Astrocyte (in vitro differentiated cells and primary cell): ENCODE measurements around the gene C1orf167. TPM values are rescaled to one million over a fixed set of nuclear protein-coding genes. Genes with fewer than 3 reads are reported as not detected.

ENCODE experiments used
- DNase-seq: peaks from one replicate; pipeline ENCODE4 v3.0.0-alpha.2; 2010; ENCODE audit warnings: low read depth
- FAIRE-seq: peaks from 2 replicates; lab custom pipeline; 2011; peaks lifted over from hg19 to GRCh38; lab: Jason Lieb, UNC
- H2AFZ ChIP-seq: 2 replicates; pipeline ENCODE4 v1.6.0; 2012; ENCODE audit warnings: low read depth, low read length, inconsistent platforms
- H3K27ac ChIP-seq: 2 replicates; pipeline ENCODE4 v1.5.1; 2011; ENCODE audit warnings: low read depth, low read length, inconsistent platforms
- H3K27me3 ChIP-seq: 2 replicates; pipeline ENCODE4 v1.6.0; 2011; ENCODE audit warnings: low read length, inconsistent platforms; ENCODE audit not compliant: insufficient read depth
- H3K36me3 ChIP-seq: 2 replicates; pipeline ENCODE4 v1.5.1; 2011; ENCODE audit warnings: low read length, inconsistent platforms; ENCODE audit not compliant: insufficient read depth
- H3K4me1 ChIP-seq: 2 replicates; pipeline ENCODE4 v1.5.1; 2011; ENCODE audit warnings: low read length, inconsistent platforms; ENCODE audit not compliant: insufficient read depth
- H3K4me2 ChIP-seq: 2 replicates; pipeline ENCODE4 v1.6.0; 2012; ENCODE audit warnings: low read length, inconsistent platforms
- H3K4me3 ChIP-seq: 2 replicates; pipeline ENCODE4 v1.5.1; 2011; ENCODE audit warnings: low read depth, mild to moderate bottlenecking, low read length, inconsistent platforms; ENCODE audit not compliant: insufficient read depth
- H3K79me2 ChIP-seq: 2 replicates; pipeline ENCODE4 v1.6.0; 2012; ENCODE audit warnings: mild to moderate bottlenecking, low read length, inconsistent platforms; ENCODE audit not compliant: insufficient read depth
- H3K9ac ChIP-seq: 2 replicates; pipeline ENCODE4 v1.6.0; 2012; ENCODE audit warnings: mild to moderate bottlenecking, low read length, inconsistent platforms
- H3K9me3 ChIP-seq: 2 replicates; pipeline ENCODE4 v1.5.1; 2012; ENCODE audit warnings: low read depth, mild to moderate bottlenecking, low read length, inconsistent platforms; ENCODE audit not compliant: insufficient read depth
- H4K20me1 ChIP-seq: 2 replicates; pipeline ENCODE4 v1.6.0; 2012; ENCODE audit warnings: low read length, inconsistent platforms; ENCODE audit not compliant: insufficient read depth
- H3K27ac Mint-ChIP-seq: one replicate; pipeline ENCODE4 v1.8.0; 2021; ENCODE audit warnings: mild to moderate bottlenecking, mixed read lengths; ENCODE audit not compliant: unreplicated experiment
- H3K27me3 Mint-ChIP-seq: one replicate; pipeline ENCODE4 v1.8.0; 2021; ENCODE audit warnings: low read depth, mixed read lengths; ENCODE audit not compliant: unreplicated experiment
- H3K36me3 Mint-ChIP-seq: one replicate; pipeline ENCODE4 v1.8.0; 2021; ENCODE audit warnings: low read depth, mixed read lengths; ENCODE audit not compliant: unreplicated experiment
- H3K4me1 Mint-ChIP-seq: one replicate; pipeline ENCODE4 v1.8.0; 2021; ENCODE audit warnings: low read depth, mixed read lengths; ENCODE audit not compliant: unreplicated experiment
- H3K4me3 Mint-ChIP-seq: one replicate; pipeline ENCODE4 v1.8.0; 2021; ENCODE audit warnings: mild to moderate bottlenecking, moderate library complexity, mixed read lengths; ENCODE audit not compliant: unreplicated experiment
- H3K9me3 Mint-ChIP-seq: one replicate; pipeline ENCODE4 v1.8.0; 2021; ENCODE audit warnings: mild to moderate bottlenecking, mixed read lengths; ENCODE audit not compliant: unreplicated experiment
- CTCF ChIP-seq: IDR thresholded peaks from 2 replicates; pipeline ENCODE4 v1.5.1; 2011; ENCODE audit warnings: low read depth, mild to moderate bottlenecking, inconsistent platforms, low read length, moderate library complexity; ENCODE audit not compliant: insufficient read depth
- EZH2 ChIP-seq: IDR thresholded peaks from 2 replicates; pipeline ENCODE4 v1.6.1; 2012; ENCODE audit warnings: mild to moderate bottlenecking, low read length, inconsistent platforms; ENCODE audit not compliant: insufficient read depth
- total RNA-seq: library from RNA; stranded (reverse); gene quantifications from 2 replicates; pipeline ENCODE4 v1.2.1, GENCODE V29; 2021

The C1orf167 gene
- total RNA-seq, 1 donor from 2014 or later, result not detected

GRCh38 chr1:11735854-11736745 is 25.9 kb upstream of the C1orf167 start, which contains the start of gene AGTRAP:
Gene AGTRAP (plus strand): TSS chr1:11736136. CDS start chr1:11736209, 73 bp downstream.
- Histone ChIP-seq H2AFZ (peak within 1 kb of the TSS; percentile 93), H3K27me3 (no peaks in the 10 kb centered on the region), H3K36me3 (no peaks in the 10 kb centered on the region), H4K20me1 (no peaks in the 10 kb centered on the region), H3K4me1 (peaks cover 26% of the 10 kb centered on the region), H3K4me3 (peak within 1 kb of the TSS; percentile 81), H3K9ac (peak within 1 kb of the TSS; percentile 85), H3K4me2 (peak within 1 kb of the TSS; percentile 94), H3K9me3 (no peaks in the 10 kb centered on the region), H3K79me2 (peaks cover 2% of the 10 kb centered on the region), H3K27ac (peak within 1 kb of the TSS; percentile 80)
- TF ChIP-seq EZH2, result no peak
- no peak for TF ChIP-seq CTCF
- peak within 1 kb of the TSS; percentile 88 for H3K27ac Mint-ChIP-seq
- FAIRE-seq, result no peak
- peaks cover 3% of the 10 kb centered on the region for H3K27me3 Mint-ChIP-seq
- H3K4me3 Mint-ChIP-seq, result peak within 1 kb of the TSS; percentile 89
- H3K4me1 Mint-ChIP-seq, result peaks cover 20% of the 10 kb centered on the region
- DNase-seq, result peak; percentile 72
- H3K36me3 Mint-ChIP-seq, result peaks cover 3% of the 10 kb centered on the region
- H3K9me3 Mint-ChIP-seq, result no peaks in the 10 kb centered on the region

- peaks cover 14% of the 10 kb centered on the region for H3K4me1 Mint-ChIP-seq
- Histone ChIP-seq H3K9me3 (no peaks in the 10 kb centered on the region), H3K27ac (peak overlapping the region; percentile 80), H3K4me3 (peak overlapping the region; percentile 81), H3K4me2 (peak overlapping the region; percentile 94), H2AFZ (peak overlapping the region; percentile 93), H3K9ac (peak overlapping the region; percentile 85), H3K27me3 (no peaks in the 10 kb centered on the region), H3K36me3 (no peaks in the 10 kb centered on the region), H4K20me1 (peaks cover 1% of the 10 kb centered on the region), H3K4me1 (peaks cover 23% of the 10 kb centered on the region), H3K79me2 (peaks cover 2% of the 10 kb centered on the region)
- H3K9me3 Mint-ChIP-seq, result no peaks in the 10 kb centered on the region
- peaks cover 3% of the 10 kb centered on the region for H3K36me3 Mint-ChIP-seq
- H3K27ac Mint-ChIP-seq, result peak overlapping the region; percentile 88
- TF ChIP-seq CTCF, result no peak
- TF ChIP-seq EZH2, result no peak
- peak overlapping the region; percentile 89 for H3K4me3 Mint-ChIP-seq
- FAIRE-seq, result no peak
- H3K27me3 Mint-ChIP-seq, result peaks cover 3% of the 10 kb centered on the region
- peak; percentile 77 for DNase-seq
Observed at GRCh38 chr1:11736746-11737639, 25.0 kb upstream of the C1orf167 start.
